Cardiac fibroblast (primary cell): Measurements from ENCODE around the gene FUS.

ENCODE experiments used
- DNase-seq, 2 donors: peaks; one replicate each; pipeline versions ENCODE4 v3.0.0 to v3.0.0-alpha.2; 2010; ENCODE audit warnings: low read depth in 2 of 2
- H3K4me3 ChIP-seq, 2 donors: replicated peaks in 1 of 2; 1 replicate in 1 of 2; 2 replicates in 1 of 2; pipeline ENCODE4 v1.5.1; 2011; ENCODE audit warnings: low read depth in 2 of 2, low read length in 2 of 2, mild to moderate bottlenecking in 2 of 2, moderate library complexity in 1 of 2
- CTCF ChIP-seq: IDR thresholded peaks from one replicate; pipeline ENCODE4 v1.5.1; 2011; ENCODE audit warnings: low read depth, mild to moderate bottlenecking, low read length, inconsistent platforms

The FUS gene

GRCh38 chr16:31228206-31228605 is 48.3 kb downstream of the FUS start:
- no peak for TF ChIP-seq CTCF
- no peak for DNase-seq
- no peak overlapping the region for H3K4me3 ChIP-seq

- no peak for DNase-seq
- no peak overlapping the region for H3K4me3 ChIP-seq
- no peak for TF ChIP-seq CTCF
Measured at GRCh38 chr16:31229501-31229900, 49.6 kb downstream of the FUS start.

GRCh38 chr16:31238041-31238440 is 58.1 kb downstream of the FUS start:
- H3K4me3 ChIP-seq = no peak overlapping the region
- no peak for DNase-seq
- TF ChIP-seq CTCF = no peak
